Smooth muscle cell (in vitro differentiated cells): ENCODE data around the gene TOMM6. TPM values are rescaled to one million over a fixed set of nuclear protein-coding genes. Genes with fewer than 3 reads are reported as not detected.

Source experiments
- DNase-seq: peaks from one replicate; lab custom pipeline; 2025; ENCODE audit not compliant: unreplicated experiment; lab: John Stamatoyannopoulos, UW
- H2AFZ ChIP-seq: fragments of 200-600 bp; sonication (generic); 2 replicates; pipeline ENCODE4 v1.6.0; 2016; ENCODE audit warnings: antibody characterized with exemption, low read depth, mild to moderate bottlenecking
- H3F3A ChIP-seq: fragments of 200-600 bp; sonication (generic); 2 replicates; pipeline ENCODE4 v1.6.0; 2017; ENCODE audit warnings: antibody characterized with exemption, low read depth
- H3K27ac ChIP-seq: fragments of 200-600 bp; sonication (generic); 2 replicates; pipeline ENCODE4 v1.5.1; 2016; ENCODE audit warnings: low read depth, mild to moderate bottlenecking
- H3K27me3 ChIP-seq: fragments of 200-600 bp; sonication (generic); 2 replicates; pipeline ENCODE4 v1.6.1; 2016; ENCODE audit warnings: low read depth, mild to moderate bottlenecking
- H3K36me3 ChIP-seq: fragments of 200-600 bp; sonication (generic); 2 replicates; pipeline ENCODE4 v1.5.1; 2016; ENCODE audit warnings: low read depth
- H3K4me1 ChIP-seq: fragments of 200-600 bp; sonication (generic); 2 replicates; pipeline ENCODE4 v1.5.1; 2016; ENCODE audit warnings: low read depth
- H3K4me2 ChIP-seq: fragments of 200-600 bp; sonication (generic); 2 replicates; pipeline ENCODE4 v1.6.0; 2016; ENCODE audit warnings: mild to moderate bottlenecking
- H3K4me3 ChIP-seq: fragments of 200-600 bp; sonication (generic); 2 replicates; pipeline ENCODE4 v1.5.1; 2016; ENCODE audit warnings: mild to moderate bottlenecking
- H3K79me2 ChIP-seq: fragments of 200-600 bp; sonication (generic); 2 replicates; pipeline ENCODE4 v1.6.0; 2016; ENCODE audit warnings: low read depth, mild to moderate bottlenecking
- H3K9ac ChIP-seq: fragments of 200-600 bp; sonication (generic); 2 replicates; pipeline ENCODE4 v1.6.0; 2016; ENCODE audit warnings: low read depth
- H3K9me3 ChIP-seq: fragments of 200-600 bp; sonication (generic); replicated peaks from 2 replicates; pipeline ENCODE4 v1.5.1; 2016; ENCODE audit warnings: low read depth
- H4K20me1 ChIP-seq: fragments of 200-600 bp; sonication (generic); 2 replicates; pipeline ENCODE4 v1.6.0; 2016; ENCODE audit warnings: low read depth
- WGBS: methylation state at CpG from one replicate; pipeline ENCODE4 v1.1.7; 2016; ENCODE audit warnings: low lambda C conversion rate; 5-methylcytosine and 5-hydroxymethylcytosine counted together
- polyA plus RNA-seq: library from polyadenylated mRNA; unstranded; fragments of >200 nt; fragmentation: Nextera tagmentation; extraction: Ambion mirVana; gene quantifications from 2 replicates; pipeline ENCODE4 v1.2.1, GENCODE V29; 2016
- total RNA-seq: library from RNA; depleted of rRNA; stranded (reverse); fragments of >200 nt; gene quantifications from 2 replicates; pipeline ENCODE4 v1.2.3, GENCODE V29; 2014
- TF ChIP-seq, protein P1 (sequence below): fragments of 200-600 bp; sonication (generic); IDR thresholded peaks from 2 replicates; pipeline ENCODE4 v1.5.1; 2017; ENCODE audit warnings: borderline replicate concordance, mild to moderate bottlenecking, antibody characterized with exemption; ENCODE audit not compliant: insufficient read depth, poor library complexity, severe bottlenecking

TOMM6 gene
- 194 and 253 TPM in 2 replicates for total RNA-seq
- polyA plus RNA-seq: 233 and 235 TPM in 2 replicates

- TF ChIP-seq, protein P1, sequence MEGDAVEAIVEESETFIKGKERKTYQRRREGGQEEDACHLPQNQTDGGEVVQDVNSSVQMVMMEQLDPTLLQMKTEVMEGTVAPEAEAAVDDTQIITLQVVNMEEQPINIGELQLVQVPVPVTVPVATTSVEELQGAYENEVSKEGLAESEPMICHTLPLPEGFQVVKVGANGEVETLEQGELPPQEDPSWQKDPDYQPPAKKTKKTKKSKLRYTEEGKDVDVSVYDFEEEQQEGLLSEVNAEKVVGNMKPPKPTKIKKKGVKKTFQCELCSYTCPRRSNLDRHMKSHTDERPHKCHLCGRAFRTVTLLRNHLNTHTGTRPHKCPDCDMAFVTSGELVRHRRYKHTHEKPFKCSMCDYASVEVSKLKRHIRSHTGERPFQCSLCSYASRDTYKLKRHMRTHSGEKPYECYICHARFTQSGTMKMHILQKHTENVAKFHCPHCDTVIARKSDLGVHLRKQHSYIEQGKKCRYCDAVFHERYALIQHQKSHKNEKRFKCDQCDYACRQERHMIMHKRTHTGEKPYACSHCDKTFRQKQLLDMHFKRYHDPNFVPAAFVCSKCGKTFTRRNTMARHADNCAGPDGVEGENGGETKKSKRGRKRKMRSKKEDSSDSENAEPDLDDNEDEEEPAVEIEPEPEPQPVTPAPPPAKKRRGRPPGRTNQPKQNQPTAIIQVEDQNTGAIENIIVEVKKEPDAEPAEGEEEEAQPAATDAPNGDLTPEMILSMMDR: peak; percentile 79
- Histone ChIP-seq H2AFZ (peak within 1 kb of the TSS; percentile 76), H3K79me2 (peaks cover 16% of the 10 kb centered on the region), H3K27me3 (no peaks in the 10 kb centered on the region), H3K9ac (peak within 1 kb of the TSS; percentile 98), H3K9me3 (no peaks in the 10 kb centered on the region), H3K4me1 (peaks cover 7% of the 10 kb centered on the region), H3K4me3 (peak within 1 kb of the TSS; percentile 97), H4K20me1 (no peaks in the 10 kb centered on the region), H3K36me3 (peaks cover 5% of the 10 kb centered on the region), H3K4me2 (peak within 1 kb of the TSS; percentile 94), H3K27ac (peak within 1 kb of the TSS; percentile 91), H3F3A (peaks cover 21% of the 10 kb centered on the region)
- 1% methylated on average over 53 of the region's 55 CpGs for WGBS
- peak; percentile 94 for DNase-seq
These were observed at the start of gene TOMM6 for GRCh38 chr6:41787219-41787917. TOMM6 (plus strand) TSS chr6:41787694; CDS start chr6:41787698, 4 bp downstream.

- no peaks in the 10 kb centered on the region for H3F3A ChIP-seq
- 45% methylated on average over 4 of the region's 4 CpGs for WGBS
These were observed 48.5 kb upstream of the TOMM6 start for GRCh38 chr6:41739041-41739440.

DNA sequence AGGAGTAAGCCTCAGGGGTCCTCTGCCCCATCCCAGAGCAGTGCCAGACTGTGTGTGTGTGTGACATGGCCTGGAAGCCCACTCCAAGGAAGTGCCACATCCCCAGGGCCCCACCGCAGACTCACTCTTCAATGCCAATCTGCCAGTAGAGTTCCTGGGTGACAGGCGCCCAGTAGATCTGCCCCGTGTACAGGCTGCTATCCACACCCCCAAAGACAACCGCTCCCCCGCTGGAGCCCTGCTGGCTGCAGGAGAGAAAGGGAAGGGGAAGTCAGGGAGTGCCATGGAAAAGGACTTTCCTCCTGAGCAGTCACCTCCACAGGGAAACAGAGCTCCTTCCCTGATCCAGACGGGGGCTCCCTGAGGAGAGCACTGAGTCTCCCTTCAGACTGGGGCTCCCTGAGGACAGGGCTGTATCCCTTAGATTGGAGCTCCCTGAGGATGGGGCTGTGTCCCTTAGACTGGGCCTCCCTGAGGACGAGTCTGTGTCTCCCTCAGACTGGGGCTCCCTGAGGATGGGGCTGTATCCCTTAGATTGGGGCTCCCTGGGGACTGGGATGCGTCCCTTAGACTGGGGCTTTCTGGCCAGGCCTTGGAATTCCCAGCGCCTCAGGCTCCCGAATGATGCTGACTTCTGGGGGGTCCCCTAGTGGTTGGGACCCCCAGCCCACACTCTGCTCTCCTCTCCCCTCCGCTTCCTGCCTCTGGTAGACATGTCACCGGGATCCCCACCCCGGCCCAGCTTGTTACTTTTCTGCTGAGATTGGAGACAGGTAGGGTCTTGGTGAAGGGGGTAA lies 46.9 kb upstream of the TOMM6 start:
- no peak overlapping the region for H3K27ac ChIP-seq
- H3K36me3 ChIP-seq: no peaks in the 10 kb centered on the region
- no peaks in the 10 kb centered on the region for H3F3A ChIP-seq
- H4K20me1 ChIP-seq: no peaks in the 10 kb centered on the region
- 94% methylated on average over 13 of the region's 13 CpGs for WGBS
- no peaks in the 10 kb centered on the region for H3K27me3 ChIP-seq
- no peaks in the 10 kb centered on the region for H3K9me3 ChIP-seq
- no peak overlapping the region for H2AFZ ChIP-seq
- no peak overlapping the region for H3K9ac ChIP-seq
- no peak overlapping the region for H3K4me3 ChIP-seq
- peaks cover 3% of the 10 kb centered on the region for H3K4me1 ChIP-seq
- DNase-seq: no peak
- H3K4me2 ChIP-seq: no peak overlapping the region
- TF ChIP-seq, protein P1: no peak
- no peaks in the 10 kb centered on the region for H3K79me2 ChIP-seq

More at GRCh38 chr6:41739041-41739440, 48.5 kb upstream of the TOMM6 start:
- H2AFZ ChIP-seq: no peak overlapping the region
- no peak overlapping the region for H3K4me3 ChIP-seq
- DNase-seq: no peak
- H3K9me3 ChIP-seq: no peaks in the 10 kb centered on the region
- no peaks in the 10 kb centered on the region for H3K36me3 ChIP-seq
- H3K9ac ChIP-seq: no peak overlapping the region
- TF ChIP-seq, protein P1: no peak
- H3K4me2 ChIP-seq: no peak overlapping the region
- no peaks in the 10 kb centered on the region for H4K20me1 ChIP-seq
- no peak overlapping the region for H3K27ac ChIP-seq
- peaks cover 3% of the 10 kb centered on the region for H3K4me1 ChIP-seq
- no peaks in the 10 kb centered on the region for H3K79me2 ChIP-seq
- H3K27me3 ChIP-seq: no peaks in the 10 kb centered on the region
